HEK293 (cell line): ENCODE data around the gene NR3C2.

Experiments used
- CTCF ChIP-seq: fragments of 450-650 bp; formaldehyde crosslinking; IDR thresholded peaks from 2 replicates; pipeline ENCODE4 v1.5.1; 2016; ENCODE audit warnings: missing biosample characterization, missing genetic modification characterization
- FEZF1 ChIP-seq: fragments of 450-650 bp; formaldehyde crosslinking; IDR thresholded peaks from 2 replicates; pipeline ENCODE4 v1.5.1; 2016; ENCODE audit warnings: missing biosample characterization, missing genetic modification characterization
- RBAK ChIP-seq: fragments of 450-650 bp; formaldehyde crosslinking; IDR thresholded peaks from 2 replicates; pipeline ENCODE4 v1.5.1; 2016; ENCODE audit warnings: missing biosample characterization, missing genetic modification characterization
- ZNF175 ChIP-seq: fragments of 450-650 bp; formaldehyde crosslinking; IDR thresholded peaks from 2 replicates; pipeline ENCODE4 v1.5.1; 2016; ENCODE audit warnings: missing biosample characterization, missing genetic modification characterization
- ZNF26 ChIP-seq: fragments of 450-650 bp; formaldehyde crosslinking; IDR thresholded peaks from 2 replicates; pipeline ENCODE4 v1.5.1; 2016; ENCODE audit warnings: missing biosample characterization, missing genetic modification characterization
- ZSCAN5A ChIP-seq: fragments of 450-650 bp; formaldehyde crosslinking; IDR thresholded peaks from 2 replicates; pipeline ENCODE4 v1.5.1; 2016; ENCODE audit warnings: missing biosample characterization, missing genetic modification characterization

- no peak for TF ChIP-seq CTCF (tag by site-specific recombination)
- no peak for TF ChIP-seq FEZF1 (tag by site-specific recombination)
- TF ChIP-seq ZNF175 (tag by site-specific recombination), result no peak
- no peak for TF ChIP-seq ZNF26
- TF ChIP-seq ZSCAN5A, result no peak
- TF ChIP-seq RBAK (tag by site-specific recombination), result no peak
Measured at GRCh38 chr4:148078061-148078460, 364.2 kb downstream of the NR3C2 start.
